ENCODE results near the gene EXOC3. TPM values are rescaled to one million over a fixed set of nuclear protein-coding genes. Genes with fewer than 3 reads are reported as not detected.

EXOC3 gene
- total and polyA plus RNA-seq, 2 of the 8 experiments (the other 6 are each of a cell fraction or from before 2014, with no cell fraction given) = 14.4 to 30.0 TPM

DNA sequence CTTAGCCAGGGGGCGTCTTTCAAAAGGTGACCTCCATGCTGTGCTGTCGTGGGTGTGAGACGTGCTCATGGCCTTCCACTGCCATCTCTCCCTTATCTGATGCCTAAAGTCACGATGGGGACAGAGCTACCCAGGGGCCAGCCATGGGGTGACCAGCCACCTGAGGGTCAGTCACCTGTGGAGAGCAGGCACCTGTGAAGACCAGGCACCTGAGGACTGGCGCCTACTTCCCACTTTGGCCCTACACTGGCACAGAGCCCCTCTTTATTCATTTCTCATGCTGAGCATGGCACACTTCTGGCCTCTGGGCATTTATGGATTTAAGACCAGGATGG lies 6.4 kb upstream of the EXOC3 start (continued):
- TF ChIP-seq SIN3A (conservative IDR thresholded peaks at IDR 0.05 in 1 of 2, IDR thresholded peaks at IDR 0.05 in 1 of 2; ENCODE audit: low read depth in 1 of 2, low read length in 2 of 2) (no peak), EGR1 (IDR thresholded peaks at IDR 0.05; ENCODE audit: borderline replicate concordance, low read depth, low read length) (no peak)
